ENCODE data around the gene KIF4A.
A peak's percentile ranks its signal among the peaks of the same experiment; 100 is the strongest.

KIF4A gene

GRCh38 chrX:70445951-70446350 lies 156.0 kb downstream of the KIF4A start:
- DNase-seq: no peak

- no peak for DNase-seq
Observed at GRCh38 chrX:70446380-70447350, 156.8 kb downstream of the KIF4A start.

- no peak for DNase-seq
Observed at GRCh38 chrX:70449457-70449966, 159.6 kb downstream of the KIF4A start.

DNA sequence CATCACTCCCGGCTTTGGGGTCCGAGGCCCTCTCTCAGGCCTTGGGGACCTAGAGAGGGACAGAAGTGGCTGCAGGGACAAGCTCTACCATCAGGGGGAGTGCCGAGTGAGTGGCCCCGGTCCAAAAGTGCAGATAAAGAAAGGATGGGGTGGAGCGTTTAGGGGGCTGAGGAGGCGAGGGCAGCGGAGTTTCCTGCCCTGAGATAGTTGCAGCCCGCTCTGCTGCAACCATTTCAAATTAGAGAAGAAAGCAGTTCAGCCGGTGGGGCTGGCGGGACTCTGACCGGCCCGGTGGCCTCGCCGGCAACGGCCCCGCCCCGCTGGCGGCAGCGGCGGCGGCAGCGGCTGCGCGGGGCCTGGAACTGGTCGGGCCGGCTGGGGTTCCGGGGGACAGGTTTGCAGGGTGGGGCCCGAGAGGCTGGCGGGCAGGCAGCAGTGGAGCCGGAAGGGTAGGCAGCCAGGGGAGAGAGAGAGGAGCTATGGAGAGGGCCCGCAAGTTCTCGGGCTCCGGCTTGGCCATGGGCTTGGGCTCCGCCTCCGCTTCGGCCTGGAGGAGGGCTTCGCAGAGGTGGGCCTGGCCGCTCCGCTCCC lies 162.3 kb downstream of the KIF4A start:
- DNase-seq: no peak

GRCh38 chrX:70453024-70453618 lies 163.2 kb downstream of the KIF4A start:
- DNase-seq: no peak

- peak; percentile 76 for DNase-seq
Observed at GRCh38 chrX:70454441-70455365, 164.8 kb downstream of the KIF4A start.

DNA sequence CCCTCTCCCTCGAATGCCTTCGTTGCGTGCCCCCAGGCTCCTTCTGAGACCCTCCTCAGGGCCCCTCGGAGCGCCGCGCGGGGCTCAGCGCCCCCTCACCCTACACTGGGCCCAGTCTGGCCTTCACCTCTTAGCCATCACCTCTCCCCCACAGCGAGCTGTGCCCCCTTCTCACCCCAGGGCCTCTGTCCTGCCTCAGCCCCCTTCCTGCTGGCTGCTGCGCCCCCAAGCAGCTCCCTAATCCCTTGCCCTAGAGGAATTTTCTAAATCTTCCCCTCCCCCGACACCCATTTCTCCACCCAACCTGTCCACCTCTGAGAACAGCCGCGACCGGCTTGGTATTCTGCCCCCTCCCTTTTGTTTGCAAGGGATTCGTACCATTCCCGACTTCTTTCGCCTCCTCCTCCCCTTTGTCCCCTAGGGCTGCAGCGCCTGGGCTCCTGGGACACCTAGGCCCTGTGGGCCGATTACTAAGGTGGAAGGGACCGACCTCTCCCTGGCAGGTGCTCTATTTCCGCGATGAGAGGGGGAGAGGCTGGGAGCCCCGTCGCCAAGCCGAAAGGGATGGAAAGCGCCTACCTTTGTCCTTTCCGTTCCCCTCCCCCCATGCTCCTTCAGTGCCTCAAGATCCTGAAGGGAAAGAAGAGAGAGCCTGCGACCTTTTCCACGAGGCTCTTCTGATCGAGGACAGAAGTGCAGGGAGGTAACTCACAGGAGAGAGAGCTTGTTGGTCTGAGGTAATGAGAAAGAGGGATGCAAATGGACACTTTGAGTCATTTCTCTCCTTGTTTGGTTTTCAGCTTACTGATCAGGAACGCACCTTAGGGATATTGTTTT lies 165.7 kb downstream of the KIF4A start:
- no peak for DNase-seq

GRCh38 chrX:70456256-70456655 lies 166.4 kb downstream of the KIF4A start:
- DNase-seq: no peak

DNA sequence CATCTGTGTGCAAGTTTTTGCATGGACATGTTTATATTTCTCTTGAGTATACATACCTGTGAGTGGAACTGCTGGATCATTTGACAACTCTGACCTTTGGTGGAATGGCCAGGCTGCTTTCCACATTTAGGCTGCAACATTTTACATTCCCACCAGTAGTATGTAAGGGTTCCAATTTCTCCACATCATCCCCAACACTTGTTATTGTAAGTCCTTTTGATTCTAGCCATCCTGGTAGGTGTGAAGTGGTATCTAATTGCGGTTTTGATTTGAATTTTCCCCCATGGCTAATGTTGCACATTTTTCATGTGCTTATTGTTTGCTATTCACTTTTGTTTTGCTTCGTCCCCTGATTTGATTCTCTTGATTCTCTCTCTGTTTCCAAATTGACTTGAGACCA lies 171.1 kb downstream of the KIF4A start:
- DNase-seq: no peak

GRCh38 chrX:70464051-70464450 lies 174.1 kb downstream of the KIF4A start:
- no peak for DNase-seq

GRCh38 chrX:70466968-70467367 lies 177.1 kb downstream of the KIF4A start:
- no peak for DNase-seq

DNA sequence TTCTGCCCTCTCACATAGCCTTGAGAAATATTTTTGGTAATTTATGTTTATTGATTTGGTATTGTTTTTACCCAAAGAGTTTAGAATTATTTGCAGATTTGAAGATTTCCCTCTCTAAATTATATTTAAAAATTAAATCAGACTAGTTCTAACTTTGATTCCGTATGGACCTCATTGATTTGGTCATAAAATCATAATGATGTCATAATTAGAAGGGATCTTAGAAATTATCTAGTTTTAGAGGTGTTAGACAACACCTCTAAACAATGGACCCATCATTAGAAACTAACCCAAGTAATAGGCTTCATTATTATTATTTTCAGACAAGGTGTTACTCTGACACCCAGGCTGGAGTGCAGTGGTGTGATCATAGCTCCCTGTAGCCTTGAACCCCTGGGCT lies 178.8 kb downstream of the KIF4A start:
- no peak for DNase-seq
